HepG2 (cell line): Measurements from ENCODE around the gene TMEM39B. TPM values are rescaled to one million over a fixed set of nuclear protein-coding genes. Genes with fewer than 3 reads are reported as not detected.

ENCODE experiments used
- ATAC-seq: fragments of 200-7000 bp; cut with Tn5 transposase; 3 replicates; pipeline ENCODE4 v1.9.1; 2020; ENCODE audit warnings: mild to moderate bottlenecking, moderate library complexity
- BruUV-seq: library from RNA; stranded (reverse); fragments of 400-500 nt; replicated peaks from 2 replicates; lab custom pipeline; 2021; lab: Mats Ljungman, UMichigan
- CTCF ChIA-PET: fragments of 300-600 bp; formaldehyde crosslinking; extraction: SDS; loops from one replicate; lab custom pipeline; 2021; ENCODE audit warnings: low total read pairs, inconsistent platforms, low intra/inter-chr PET ratio; lab: Yijun Ruan, JAX
- POLR2A ChIA-PET: fragments of 350-600 bp; sonication (Branson Sonifier 250); formaldehyde crosslinking; loops from one replicate; lab custom pipeline; 2020; ENCODE audit warnings: antibody characterized with exemption, inconsistent platforms; lab: Yijun Ruan, JAX
- DNase-seq: peaks from one replicate; pipeline ENCODE4 v3.0.0-alpha.2; 2015; ENCODE audit warnings: low spot score
- FAIRE-seq: peaks from 3 replicates; lab custom pipeline; 2011; peaks lifted over from hg19 to GRCh38; lab: Jason Lieb, UNC
- H2AFZ ChIP-seq: one replicate; pipeline ENCODE4 v1.6.1; 2011; ENCODE audit warnings: low read length, inconsistent platforms
- H3K27ac ChIP-seq: fragments of 300-600 bp; 3 replicates; pipeline ENCODE4 v1.8.0; 2011; ENCODE audit warnings: mixed run types, mild to moderate bottlenecking, mixed read lengths, low read length, inconsistent platforms; ENCODE audit not compliant: insufficient read depth; ENCODE audit errors: extremely low read length
- H3K27me3 ChIP-seq, 2 experiments: fragments of 200-600 bp in 1 of 2; 2 replicates in 1 of 2; 3 replicates in 1 of 2; pipeline versions ENCODE4 v1.6.0 to v1.8.0; 2011; ENCODE audit warnings: low read length in 2 of 2, mild to moderate bottlenecking in 2 of 2, moderate library complexity in 2 of 2, inconsistent platforms in 1 of 2; ENCODE audit not compliant: insufficient read depth in 2 of 2, control insufficient read depth in 1 of 2
- H3K36me3 ChIP-seq, 2 experiments: fragments of 200-600 bp in 1 of 2; replicated peaks in 1 of 2; 2 replicates in 1 of 2; 3 replicates in 1 of 2; pipeline versions ENCODE4 v1.5.1 to v1.8.0; 2011; ENCODE audit warnings: low read length in 2 of 2, inconsistent platforms in 1 of 2; ENCODE audit not compliant: insufficient read depth in 2 of 2, control insufficient read depth in 1 of 2
- H3K4me1 ChIP-seq: 2 replicates; pipeline ENCODE4 v1.5.1; 2012; ENCODE audit warnings: low read length, inconsistent platforms; ENCODE audit not compliant: insufficient read depth
- H3K4me2 ChIP-seq: 2 replicates; pipeline ENCODE4 v1.6.0; 2011; ENCODE audit warnings: low read depth, low read length, inconsistent platforms
- H3K4me3 ChIP-seq, 3 experiments: fragments of 200-600 bp in 1 of 3; sonication (generic), shearing (Covaris generic) in 1 of 3; replicated peaks in 1 of 3; 2 replicates each; pipeline ENCODE4 v1.5.1; 2011 to 2016; ENCODE audit warnings: low read length in 3 of 3, inconsistent platforms in 2 of 3, low read depth in 2 of 3, mild to moderate bottlenecking in 2 of 3, control low read depth in 1 of 3, mixed read lengths in 1 of 3; ENCODE audit not compliant: insufficient read depth in 1 of 3
- H3K79me2 ChIP-seq: one replicate; pipeline ENCODE4 v1.6.1; 2011; ENCODE audit warnings: low read length, inconsistent platforms; ENCODE audit not compliant: insufficient read depth
- H3K9ac ChIP-seq: 2 replicates; pipeline ENCODE4 v1.6.0; 2011; ENCODE audit warnings: mild to moderate bottlenecking, low read depth, low read length, inconsistent platforms; ENCODE audit not compliant: insufficient read depth
- H3K9me3 ChIP-seq: 2 replicates; pipeline ENCODE4 v1.5.1; 2012; ENCODE audit warnings: mild to moderate bottlenecking, low read length
- H4K20me1 ChIP-seq: 2 replicates; pipeline ENCODE4 v1.6.0; 2011; ENCODE audit warnings: inconsistent platforms, mild to moderate bottlenecking, low read length, moderate library complexity; ENCODE audit not compliant: insufficient read depth
- CAMTA2 ChIP-seq: sonication (generic); formaldehyde crosslinking; IDR thresholded peaks from 2 replicates; pipeline ENCODE4 v1.4.0; 2020; ENCODE audit warnings: mild to moderate bottlenecking, missing genetic modification reagents, borderline replicate concordance
- KLF15 ChIP-seq: sonication (generic); formaldehyde crosslinking; IDR thresholded peaks from 2 replicates; pipeline ENCODE4 v1.8.1; 2023; ENCODE audit warnings: borderline replicate concordance, mild to moderate bottlenecking, inconsistent platforms, missing genetic modification reagents, mixed read lengths
- POLR2AphosphoS5 ChIP-seq: IDR thresholded peaks from 2 replicates; pipeline ENCODE4 v1.6.1; 2012; ENCODE audit warnings: low read depth, low read length
- RXRA ChIP-seq: sonication (generic); formaldehyde crosslinking; IDR thresholded peaks from 2 replicates; pipeline ENCODE4 v1.5.1; 2020; ENCODE audit warnings: missing genetic modification reagents
- SETDB1 ChIP-seq: sonication (generic); formaldehyde crosslinking; IDR thresholded peaks from 2 replicates; pipeline ENCODE4 v1.5.1; 2020; ENCODE audit warnings: missing genetic modification reagents, mild to moderate bottlenecking, borderline replicate concordance
- ZBTB1 ChIP-seq: sonication (generic); formaldehyde crosslinking; IDR thresholded peaks from 2 replicates; pipeline ENCODE4 v1.4.0; 2020; ENCODE audit warnings: missing genetic modification reagents, borderline replicate concordance
- ZNF709 ChIP-seq: sonication (generic); formaldehyde crosslinking; IDR thresholded peaks from 2 replicates; pipeline ENCODE4 v1.5.0; 2020; ENCODE audit warnings: mild to moderate bottlenecking, missing genetic modification reagents
- ZNF841 ChIP-seq: sonication (generic); formaldehyde crosslinking; IDR thresholded peaks from 2 replicates; pipeline ENCODE4 v1.8.1; 2023; ENCODE audit warnings: missing genetic modification reagents, borderline replicate concordance
- WGBS: methylation state at CpG from one replicate; pipeline ENCODE4 v1.1.6; 2017; ENCODE audit warnings: low lambda C conversion rate; 5-methylcytosine and 5-hydroxymethylcytosine counted together
- in situ Hi-C: cut with HindIII; loops from 2 replicates; pipeline ENCODE4 v1.10.0; 2017; ENCODE audit warnings: low pct_unique_long_range_greater_than_20kb; ENCODE audit not compliant: extremely low pct_ligation_motif_present
- intact Hi-C: fragments of 100-400 bp; cut with micrococcal nuclease; formaldehyde crosslinking; loops from one replicate; pipeline ENCODE4 v1.10.0; 2022; ENCODE audit not compliant: unreplicated experiment
- polyA plus RNA-seq, 8 experiments: library from polyadenylated mRNA; depleted of rRNA in 3 of 8; stranded (reverse) in 7 of 8; unstranded in 1 of 8; fragments of >200 nt; fragmentation: Illumina TruSeq in 4 of 8; extraction: Trizol in 4 of 8; gene quantifications; 2 replicates each; pipeline versions ENCODE4 v1.2.1 to v1.2.3, GENCODE V29; 2011 to 2016; ENCODE audit warnings: low read depth in 4 of 8, missing spikeins in 1 of 8, mixed read lengths in 1 of 8; ENCODE audit not compliant: insufficient read depth in 1 of 8
- total RNA-seq, 5 experiments: library from RNA; depleted of rRNA; stranded (reverse); fragments of >200 nt; fragmentation: Illumina TruSeq; extraction: Trizol; gene quantifications; 2 replicates each; pipeline ENCODE4 v1.2.3, GENCODE V29; 2016; ENCODE audit warnings: low read depth in 1 of 5
- TF ChIP-seq, protein P1 (sequence below): sonication (generic); formaldehyde crosslinking; IDR thresholded peaks from 2 replicates; pipeline ENCODE4 v1.4.0; 2020; ENCODE audit warnings: missing genetic modification reagents
- TF ChIP-seq, protein P2 (sequence below): sonication (generic); formaldehyde crosslinking; IDR thresholded peaks from 2 replicates; pipeline ENCODE4; 2020; ENCODE audit warnings: missing genetic modification reagents, mild to moderate bottlenecking, borderline replicate concordance
- TF ChIP-seq, protein P3 (sequence below): sonication (generic); formaldehyde crosslinking; IDR thresholded peaks from 2 replicates; pipeline ENCODE4 v1.5.1; 2020; ENCODE audit warnings: mild to moderate bottlenecking, missing genetic modification reagents, moderate library complexity

The TMEM39B gene
- total and polyA plus RNA-seq, 2 of the 13 experiments (the other 11 are each of a cell fraction or from before 2014, with no cell fraction given), result 4.9 to 10.4 TPM

DNA sequence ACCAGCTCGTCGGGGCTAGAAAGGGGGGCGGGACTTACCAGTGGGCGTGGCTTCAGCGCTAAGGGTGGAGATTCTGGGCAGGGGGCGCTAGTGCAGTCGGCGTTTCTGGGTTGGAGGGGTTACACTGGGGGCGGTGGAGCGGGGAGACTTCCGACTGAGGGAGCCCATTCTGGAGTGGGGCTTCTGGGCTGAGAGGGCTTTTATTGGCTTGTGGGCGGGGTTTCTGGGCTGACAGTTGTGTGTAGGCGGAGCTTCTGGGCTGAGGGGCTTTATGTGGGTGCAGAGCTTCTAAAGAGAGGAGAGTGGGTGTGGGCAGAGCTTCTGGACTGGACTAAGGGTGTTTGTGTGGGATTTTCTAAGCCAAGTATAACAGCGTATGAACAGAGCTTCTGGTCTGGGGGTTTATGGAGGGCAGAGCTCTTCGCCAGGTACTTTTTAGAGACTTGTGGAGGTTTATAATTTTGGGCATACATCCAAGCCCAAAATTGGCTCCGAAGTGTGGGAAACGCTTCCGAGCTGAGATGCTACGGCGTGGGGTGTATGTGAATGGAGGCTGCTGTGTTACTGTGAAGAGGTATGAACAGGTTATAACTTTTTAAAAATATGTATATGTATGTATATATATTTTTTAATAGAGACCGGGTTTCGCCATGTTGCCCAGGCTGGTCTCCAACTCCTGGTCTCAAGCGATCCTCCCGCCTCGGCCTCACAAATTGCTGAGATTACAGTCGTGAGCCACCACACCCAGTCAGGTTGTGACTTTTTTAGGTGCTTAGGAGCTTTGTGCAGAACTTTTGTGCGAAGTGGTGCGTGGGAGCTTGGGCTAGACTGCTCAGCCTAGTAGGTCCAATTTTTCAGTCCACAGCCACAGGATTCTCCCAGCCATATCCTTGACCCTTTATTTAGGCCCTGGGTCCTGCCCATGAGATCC is 825 bp downstream of the TMEM39B start:
- 50% methylated on average over 28 of the region's 28 CpGs for WGBS
- peak overlapping the region; percentile 68 for H3K4me2 ChIP-seq
- H3K27me3 ChIP-seq, result no peaks in the 10 kb centered on the region; a peak in 1 of 5 replicates
- ChIA-PET CTCF (no interaction called here), POLR2A (interaction anchor here (0.6 to 3.1 kb wide), 19 partner anchors 10 to 525 kb away, joined by 3 to 37 read pairs (median 4); partner anchors contain the start of genes BSDC1, CCDC28B, KHDRBS1 and KPNA6)
- peak; percentile 52 for ATAC-seq
- H2AFZ ChIP-seq, result no peak overlapping the region
- H3K79me2 ChIP-seq, result peaks cover 4% of the 10 kb centered on the region
- FAIRE-seq, result no peak
- BruUV-seq, result TSS peak; percentile 62
- peak overlapping the region; percentile 61 for H3K27ac ChIP-seq
- H3K4me1 ChIP-seq, result peaks cover 40% of the 10 kb centered on the region
- intact Hi-C loops, result loop anchor here (1.0 to 5.0 kb wide), 2 partner anchors 34 to 105 kb away; partner anchors contain the start of gene KPNA6
- H3K36me3 ChIP-seq, result peaks cover 11 to 20% of the 10 kb centered on the region in 2 experiments; a peak in 4 of 5 replicates
- in situ Hi-C loops, result no loop called here
- peak overlapping the region; percentile 57; the same call in 1 of the 2 replicates for H3K9ac ChIP-seq
- DNase-seq, result peak; percentile 83
- peak overlapping the region; percentile 81 to 91 (median 81) for H3K4me3 ChIP-seq
- no peaks in the 10 kb centered on the region for H3K9me3 ChIP-seq
- no peaks in the 10 kb centered on the region for H4K20me1 ChIP-seq
- TF ChIP-seq, protein P1, sequence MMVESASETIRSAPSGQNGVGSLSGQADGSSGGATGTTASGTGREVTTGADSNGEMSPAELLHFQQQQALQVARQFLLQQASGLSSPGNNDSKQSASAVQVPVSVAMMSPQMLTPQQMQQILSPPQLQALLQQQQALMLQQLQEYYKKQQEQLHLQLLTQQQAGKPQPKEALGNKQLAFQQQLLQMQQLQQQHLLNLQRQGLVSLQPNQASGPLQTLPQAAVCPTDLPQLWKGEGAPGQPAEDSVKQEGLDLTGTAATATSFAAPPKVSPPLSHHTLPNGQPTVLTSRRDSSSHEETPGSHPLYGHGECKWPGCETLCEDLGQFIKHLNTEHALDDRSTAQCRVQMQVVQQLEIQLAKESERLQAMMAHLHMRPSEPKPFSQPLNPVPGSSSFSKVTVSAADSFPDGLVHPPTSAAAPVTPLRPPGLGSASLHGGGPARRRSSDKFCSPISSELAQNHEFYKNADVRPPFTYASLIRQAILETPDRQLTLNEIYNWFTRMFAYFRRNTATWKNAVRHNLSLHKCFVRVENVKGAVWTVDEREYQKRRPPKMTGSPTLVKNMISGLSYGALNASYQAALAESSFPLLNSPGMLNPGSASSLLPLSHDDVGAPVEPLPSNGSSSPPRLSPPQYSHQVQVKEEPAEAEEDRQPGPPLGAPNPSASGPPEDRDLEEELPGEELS (CRISPR knock-in tag), result no peak
- TF ChIP-seq, protein P2, sequence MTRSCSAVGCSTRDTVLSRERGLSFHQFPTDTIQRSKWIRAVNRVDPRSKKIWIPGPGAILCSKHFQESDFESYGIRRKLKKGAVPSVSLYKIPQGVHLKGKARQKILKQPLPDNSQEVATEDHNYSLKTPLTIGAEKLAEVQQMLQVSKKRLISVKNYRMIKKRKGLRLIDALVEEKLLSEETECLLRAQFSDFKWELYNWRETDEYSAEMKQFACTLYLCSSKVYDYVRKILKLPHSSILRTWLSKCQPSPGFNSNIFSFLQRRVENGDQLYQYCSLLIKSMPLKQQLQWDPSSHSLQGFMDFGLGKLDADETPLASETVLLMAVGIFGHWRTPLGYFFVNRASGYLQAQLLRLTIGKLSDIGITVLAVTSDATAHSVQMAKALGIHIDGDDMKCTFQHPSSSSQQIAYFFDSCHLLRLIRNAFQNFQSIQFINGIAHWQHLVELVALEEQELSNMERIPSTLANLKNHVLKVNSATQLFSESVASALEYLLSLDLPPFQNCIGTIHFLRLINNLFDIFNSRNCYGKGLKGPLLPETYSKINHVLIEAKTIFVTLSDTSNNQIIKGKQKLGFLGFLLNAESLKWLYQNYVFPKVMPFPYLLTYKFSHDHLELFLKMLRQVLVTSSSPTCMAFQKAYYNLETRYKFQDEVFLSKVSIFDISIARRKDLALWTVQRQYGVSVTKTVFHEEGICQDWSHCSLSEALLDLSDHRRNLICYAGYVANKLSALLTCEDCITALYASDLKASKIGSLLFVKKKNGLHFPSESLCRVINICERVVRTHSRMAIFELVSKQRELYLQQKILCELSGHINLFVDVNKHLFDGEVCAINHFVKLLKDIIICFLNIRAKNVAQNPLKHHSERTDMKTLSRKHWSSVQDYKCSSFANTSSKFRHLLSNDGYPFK, result no peak
- 0 out of 2 replicates have a peak, but pooled peaks have one; percentile 8 for TF ChIP-seq POLR2AphosphoS5
- no peak for TF ChIP-seq ZBTB1
- TF ChIP-seq SETDB1 (CRISPR knock-in tag), result 0 out of 2 replicates have a peak, but pooled peaks have one; percentile 35
- TF ChIP-seq ZNF841 (CRISPR knock-in tag), result no peak
- peak; percentile 32; the same call in 1 of the 2 replicates for TF ChIP-seq CAMTA2 (CRISPR knock-in tag)
- TF ChIP-seq, protein P3, sequence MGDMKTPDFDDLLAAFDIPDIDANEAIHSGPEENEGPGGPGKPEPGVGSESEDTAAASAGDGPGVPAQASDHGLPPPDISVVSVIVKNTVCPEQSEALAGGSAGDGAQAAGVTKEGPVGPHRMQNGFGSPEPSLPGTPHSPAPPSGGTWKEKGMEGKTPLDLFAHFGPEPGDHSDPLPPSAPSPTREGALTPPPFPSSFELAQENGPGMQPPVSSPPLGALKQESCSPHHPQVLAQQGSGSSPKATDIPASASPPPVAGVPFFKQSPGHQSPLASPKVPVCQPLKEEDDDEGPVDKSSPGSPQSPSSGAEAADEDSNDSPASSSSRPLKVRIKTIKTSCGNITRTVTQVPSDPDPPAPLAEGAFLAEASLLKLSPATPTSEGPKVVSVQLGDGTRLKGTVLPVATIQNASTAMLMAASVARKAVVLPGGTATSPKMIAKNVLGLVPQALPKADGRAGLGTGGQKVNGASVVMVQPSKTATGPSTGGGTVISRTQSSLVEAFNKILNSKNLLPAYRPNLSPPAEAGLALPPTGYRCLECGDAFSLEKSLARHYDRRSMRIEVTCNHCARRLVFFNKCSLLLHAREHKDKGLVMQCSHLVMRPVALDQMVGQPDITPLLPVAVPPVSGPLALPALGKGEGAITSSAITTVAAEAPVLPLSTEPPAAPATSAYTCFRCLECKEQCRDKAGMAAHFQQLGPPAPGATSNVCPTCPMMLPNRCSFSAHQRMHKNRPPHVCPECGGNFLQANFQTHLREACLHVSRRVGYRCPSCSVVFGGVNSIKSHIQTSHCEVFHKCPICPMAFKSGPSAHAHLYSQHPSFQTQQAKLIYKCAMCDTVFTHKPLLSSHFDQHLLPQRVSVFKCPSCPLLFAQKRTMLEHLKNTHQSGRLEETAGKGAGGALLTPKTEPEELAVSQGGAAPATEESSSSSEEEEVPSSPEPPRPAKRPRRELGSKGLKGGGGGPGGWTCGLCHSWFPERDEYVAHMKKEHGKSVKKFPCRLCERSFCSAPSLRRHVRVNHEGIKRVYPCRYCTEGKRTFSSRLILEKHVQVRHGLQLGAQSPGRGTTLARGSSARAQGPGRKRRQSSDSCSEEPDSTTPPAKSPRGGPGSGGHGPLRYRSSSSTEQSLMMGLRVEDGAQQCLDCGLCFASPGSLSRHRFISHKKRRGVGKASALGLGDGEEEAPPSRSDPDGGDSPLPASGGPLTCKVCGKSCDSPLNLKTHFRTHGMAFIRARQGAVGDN (CRISPR knock-in tag), result no peak
- TF ChIP-seq RXRA (CRISPR knock-in tag), result no peak
- TF ChIP-seq ZNF709 (CRISPR knock-in tag), result no peak
- no peak for TF ChIP-seq KLF15 (CRISPR knock-in tag)
